GM21447 (cell line): Measurements from ENCODE around the gene NOL4L.

Experiments used
- ATAC-seq: cut with Tn5 transposase; IDR thresholded peaks from one replicate; pipeline ENCODE4 v1.9.1; 2021; ENCODE audit not compliant: unreplicated experiment

The NOL4L gene

DNA sequence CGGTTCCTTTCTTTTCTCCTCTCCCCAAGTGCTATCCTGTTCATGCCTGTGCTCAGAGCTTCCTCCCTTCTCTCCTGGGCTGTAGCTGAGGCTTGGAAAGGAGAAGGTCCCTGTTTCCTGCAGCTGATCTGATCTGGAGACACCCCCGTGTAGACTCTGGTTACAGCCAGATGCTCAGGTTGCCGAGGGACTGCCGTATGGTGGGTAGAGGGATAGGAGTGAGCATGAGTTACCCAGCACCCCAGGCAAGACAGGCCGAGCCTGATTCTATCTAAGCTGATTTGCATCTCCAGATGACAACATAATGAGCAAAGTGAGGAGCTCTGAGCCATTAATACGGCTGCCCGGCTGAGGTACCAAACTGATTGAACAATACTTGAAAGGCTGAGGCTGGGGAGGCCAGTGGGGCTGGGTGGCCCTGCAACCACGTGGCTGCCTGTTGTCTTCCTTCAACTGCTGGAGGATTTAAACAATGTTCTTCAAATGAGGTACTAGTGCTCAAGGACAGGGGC, 135.2 kb downstream of the NOL4L start:
- ATAC-seq: no peak

DNA sequence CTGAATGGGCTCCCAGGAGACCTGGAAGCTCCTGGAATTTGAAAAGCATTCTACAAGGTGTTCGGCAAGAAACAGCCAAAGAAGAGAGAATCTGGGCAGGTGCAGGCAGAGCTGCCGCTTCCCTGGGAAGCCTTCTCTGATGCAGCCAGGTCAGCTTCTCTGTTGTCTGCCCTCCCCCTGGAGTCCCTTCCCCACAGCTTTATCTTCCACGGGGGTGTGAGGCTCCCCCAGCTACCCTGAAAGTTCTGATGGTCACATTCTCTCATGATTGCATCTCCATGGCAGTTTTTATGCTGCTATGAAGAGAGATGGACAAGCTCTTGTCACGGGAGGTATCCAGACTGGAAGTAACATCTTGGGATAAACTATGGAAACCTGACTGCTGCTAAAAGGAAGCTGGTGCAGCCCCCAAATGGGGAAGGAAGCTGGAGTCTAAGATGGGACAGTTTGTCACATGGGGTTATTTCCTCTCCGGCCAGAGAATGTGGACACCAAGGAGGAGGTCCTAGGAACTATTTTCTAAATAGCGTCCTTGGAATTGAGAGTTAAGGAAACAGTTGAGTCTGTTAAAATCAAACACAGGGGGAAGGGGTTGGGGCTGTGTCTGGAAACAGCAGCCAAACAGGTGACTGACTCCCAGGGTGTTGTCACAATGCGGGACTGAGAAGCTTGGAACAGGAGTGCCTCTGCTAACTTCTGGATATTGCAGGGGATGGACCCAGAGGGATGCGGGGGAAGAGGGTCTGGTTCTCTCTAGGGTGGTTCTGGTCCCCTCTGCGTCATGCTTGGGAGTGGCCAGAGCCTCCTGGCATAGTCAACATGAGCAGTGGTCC, 135.9 kb downstream of the NOL4L start:
- no peak for ATAC-seq

DNA sequence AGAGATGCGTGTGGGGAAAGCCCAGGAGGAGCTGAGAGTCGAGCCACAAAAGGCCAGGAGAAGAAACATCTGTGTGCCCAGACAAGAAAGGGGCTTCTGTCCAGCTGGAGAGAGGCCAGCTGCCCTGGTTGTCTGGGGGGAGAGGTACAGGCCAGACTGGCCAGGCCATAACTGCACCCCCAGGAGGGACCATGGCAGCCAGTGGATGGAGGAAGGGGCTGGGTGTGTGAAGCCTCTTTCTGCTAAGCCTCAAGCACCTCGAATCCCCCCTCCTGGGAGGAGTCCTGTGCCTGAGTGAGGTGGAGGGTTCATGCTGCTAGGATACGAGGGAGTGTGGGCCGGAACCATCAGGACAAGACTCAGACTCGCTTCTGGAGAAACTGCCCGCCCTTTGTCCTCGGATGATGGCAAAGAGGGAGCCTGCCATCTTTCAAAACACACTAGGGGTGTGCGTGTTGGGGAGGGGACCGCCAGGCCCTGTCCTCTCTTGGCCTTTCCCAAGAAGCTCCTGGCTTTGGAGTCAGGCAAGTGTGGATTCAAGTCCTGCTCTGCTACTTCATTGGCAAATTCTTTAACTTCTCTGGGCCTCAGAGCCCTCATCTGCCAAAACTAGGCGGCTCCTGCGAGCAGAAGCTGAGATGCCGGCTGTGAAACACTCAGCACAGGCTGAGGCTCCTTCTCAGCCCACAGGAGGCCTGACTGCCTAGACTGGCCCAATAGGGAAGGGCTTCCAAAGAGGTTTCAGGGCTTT, 136.7 kb downstream of the NOL4L start:
- ATAC-seq: no peak

DNA sequence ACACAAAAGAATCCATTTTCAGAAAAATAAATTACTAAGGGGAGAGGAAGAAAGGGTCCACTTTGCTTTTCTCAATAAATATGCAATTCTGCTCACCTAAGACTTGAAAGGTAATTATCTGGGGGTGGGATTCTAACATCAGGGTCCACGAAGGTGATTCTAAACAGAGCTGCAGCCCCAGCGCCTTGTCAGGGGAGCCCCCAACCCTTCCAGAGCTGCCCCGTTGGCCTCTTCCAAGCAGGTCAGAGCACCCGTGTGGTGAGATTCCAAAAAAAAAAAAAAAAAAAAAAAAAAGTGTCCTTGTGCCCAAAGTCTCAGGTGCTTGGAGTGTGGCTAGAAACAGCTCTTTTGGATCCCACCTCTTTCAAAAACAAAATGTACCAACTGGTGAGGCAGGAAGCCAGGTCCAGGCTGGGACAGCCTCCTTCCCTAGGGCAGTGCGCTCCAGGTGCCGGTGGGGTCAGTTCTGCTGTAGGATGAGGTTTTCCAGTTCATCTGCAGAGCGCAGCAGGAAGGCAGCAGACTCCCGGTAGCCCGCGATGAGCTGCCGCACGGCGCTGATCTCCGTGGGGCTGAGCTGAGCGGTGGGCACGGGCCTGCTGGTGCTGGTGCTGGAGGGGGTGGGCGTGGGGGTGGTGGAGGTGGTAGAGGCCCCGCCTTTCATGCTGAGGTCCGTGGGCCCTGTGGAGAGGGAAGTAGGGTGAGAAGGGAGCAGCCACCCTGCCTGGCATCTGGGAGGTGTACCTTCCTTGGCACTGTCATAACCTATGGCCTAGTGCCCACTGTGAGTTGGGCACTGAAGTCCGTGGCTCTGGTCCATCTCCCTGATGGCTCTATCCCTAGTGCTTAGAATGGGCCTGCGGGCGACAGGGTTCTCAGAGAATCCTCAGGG, 137.8 kb downstream of the NOL4L start:
- no peak for ATAC-seq

DNA sequence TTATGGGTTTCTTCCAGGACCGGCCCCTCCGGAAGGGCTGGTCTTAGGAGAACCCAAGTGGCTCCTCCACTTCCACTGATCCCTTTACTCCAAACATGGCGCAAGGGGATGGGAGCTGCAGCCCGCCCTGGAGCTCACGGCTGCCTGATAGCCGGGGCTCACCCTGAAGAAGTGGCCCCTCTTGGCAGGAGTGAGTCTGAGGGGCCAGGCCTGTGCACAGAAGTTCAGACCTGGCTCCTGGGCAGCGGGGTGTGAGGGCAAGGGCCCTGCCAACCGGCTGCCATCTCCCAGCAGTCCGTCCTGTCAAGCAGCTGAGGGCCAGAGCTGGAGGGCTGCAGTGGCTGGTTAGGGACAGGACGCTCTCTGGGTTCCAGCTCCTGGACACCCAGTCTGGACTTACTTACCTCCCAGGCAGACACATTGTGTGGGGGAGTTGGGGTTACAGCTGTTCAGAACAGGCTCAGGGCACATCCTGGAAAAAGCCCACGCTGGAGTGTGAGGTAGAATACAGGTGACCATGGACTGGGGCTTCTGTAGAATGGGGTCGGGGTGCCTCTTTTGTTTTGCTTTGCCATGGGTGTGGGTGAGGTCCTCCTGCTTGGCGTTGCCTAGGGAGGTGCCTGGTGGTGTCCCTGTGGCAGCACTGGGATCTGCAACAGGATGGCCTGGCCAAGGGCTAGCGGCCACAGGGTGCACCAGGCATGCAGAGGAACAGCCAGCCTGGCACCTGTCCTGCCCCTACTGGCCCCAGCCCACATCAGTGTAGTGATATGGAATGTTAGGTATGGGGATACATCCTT, 138.6 kb downstream of the NOL4L start:
- no peak for ATAC-seq

DNA sequence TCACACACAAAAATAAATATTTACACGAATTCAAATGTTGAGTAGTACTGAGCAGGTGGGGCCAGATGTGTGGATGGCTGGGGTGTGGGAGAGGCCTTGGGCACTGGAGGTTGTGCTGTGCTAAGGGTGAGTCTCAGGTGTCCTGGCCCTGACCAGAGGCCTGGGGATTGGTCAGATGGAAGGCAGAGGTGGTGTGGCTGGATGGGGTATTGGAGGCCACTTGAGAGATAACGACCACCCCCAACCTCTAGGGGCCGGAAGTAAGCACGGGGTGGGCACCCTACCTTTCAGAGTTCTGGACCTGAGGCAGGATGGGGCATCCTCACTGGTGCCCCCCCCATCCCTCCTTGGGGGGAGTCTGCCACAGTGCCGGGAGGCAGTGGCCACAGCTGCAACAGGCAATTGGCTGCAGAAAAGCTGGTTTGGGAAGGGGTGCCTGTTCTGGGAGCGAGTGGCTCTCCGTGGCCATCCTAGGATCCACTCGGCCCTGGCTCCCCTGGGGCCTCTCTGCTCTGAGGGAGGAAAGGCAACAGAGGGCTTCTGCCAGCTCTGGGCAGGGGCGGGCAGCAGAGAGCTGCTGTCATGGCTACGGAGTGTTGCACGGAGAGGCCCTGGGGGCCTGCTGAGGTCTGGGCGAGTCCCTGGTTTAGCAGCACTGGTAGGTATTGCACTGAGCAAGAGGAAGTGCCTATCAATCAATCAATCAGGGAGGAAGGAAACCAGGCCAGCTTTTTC, 139.4 kb downstream of the NOL4L start:
- ATAC-seq: no peak

DNA sequence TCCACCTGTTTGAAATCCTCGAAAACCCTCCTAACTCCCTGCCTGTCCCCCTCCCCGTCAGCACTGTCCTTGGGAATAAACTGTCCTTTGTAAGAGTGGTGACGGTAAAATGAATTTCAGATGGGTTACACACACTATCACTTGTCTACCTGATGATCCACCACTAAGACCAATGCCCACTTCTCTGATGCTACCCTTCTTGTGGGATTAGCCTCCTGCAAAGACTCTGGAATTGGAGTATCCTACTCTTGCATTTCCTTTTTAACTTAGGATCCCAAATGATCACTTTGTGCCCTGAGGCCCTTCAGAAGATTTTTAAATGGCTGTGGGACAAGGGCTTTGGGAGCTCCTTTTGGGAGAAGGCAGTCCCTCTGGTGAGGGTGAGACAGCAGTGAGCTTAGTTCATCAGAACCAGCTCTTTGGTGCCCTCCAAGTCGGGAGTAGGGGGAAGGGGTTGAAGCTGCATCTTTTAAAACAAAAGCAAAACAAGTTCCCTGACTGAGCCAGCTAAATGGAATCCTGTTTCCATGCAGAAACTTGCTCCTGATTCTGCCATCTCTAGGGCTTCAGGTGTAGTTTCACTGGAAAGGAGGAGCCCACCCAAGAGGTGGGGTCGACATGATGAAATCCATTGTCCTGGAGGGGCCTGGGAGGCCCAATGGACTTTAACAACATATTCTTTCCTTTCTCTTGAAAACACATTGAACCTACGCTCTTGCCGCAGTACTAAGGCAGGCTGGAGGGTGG, 140.5 kb downstream of the NOL4L start:
- ATAC-seq: no peak

DNA sequence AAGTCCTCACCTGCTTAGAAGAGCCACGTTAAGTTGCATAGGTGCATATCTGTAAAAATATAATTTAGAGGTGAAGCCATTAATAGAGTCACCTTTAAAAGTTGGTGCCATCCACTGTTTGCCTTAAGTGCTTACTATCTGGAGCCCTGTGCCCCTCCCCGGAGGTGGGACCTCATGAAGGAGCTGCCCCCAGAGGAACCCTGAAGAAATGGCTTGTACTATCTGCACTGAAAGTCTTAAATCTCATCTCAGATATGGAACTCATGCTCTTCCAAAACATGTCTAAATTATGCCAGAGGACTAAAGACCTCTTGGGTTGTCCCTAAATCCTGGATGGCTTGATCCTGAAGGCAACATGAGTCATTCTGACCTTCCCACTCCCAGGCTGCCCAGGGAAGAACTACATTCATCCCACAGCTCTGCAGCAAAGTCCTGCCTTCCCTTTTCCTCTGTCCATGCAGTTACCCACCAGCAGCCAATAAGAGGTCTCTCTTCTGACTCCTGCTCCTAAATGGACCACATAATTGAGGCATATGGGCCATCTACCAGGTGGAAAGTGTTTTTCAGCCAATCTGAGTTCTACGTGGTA, 141.7 kb downstream of the NOL4L start:
- ATAC-seq: no peak

DNA sequence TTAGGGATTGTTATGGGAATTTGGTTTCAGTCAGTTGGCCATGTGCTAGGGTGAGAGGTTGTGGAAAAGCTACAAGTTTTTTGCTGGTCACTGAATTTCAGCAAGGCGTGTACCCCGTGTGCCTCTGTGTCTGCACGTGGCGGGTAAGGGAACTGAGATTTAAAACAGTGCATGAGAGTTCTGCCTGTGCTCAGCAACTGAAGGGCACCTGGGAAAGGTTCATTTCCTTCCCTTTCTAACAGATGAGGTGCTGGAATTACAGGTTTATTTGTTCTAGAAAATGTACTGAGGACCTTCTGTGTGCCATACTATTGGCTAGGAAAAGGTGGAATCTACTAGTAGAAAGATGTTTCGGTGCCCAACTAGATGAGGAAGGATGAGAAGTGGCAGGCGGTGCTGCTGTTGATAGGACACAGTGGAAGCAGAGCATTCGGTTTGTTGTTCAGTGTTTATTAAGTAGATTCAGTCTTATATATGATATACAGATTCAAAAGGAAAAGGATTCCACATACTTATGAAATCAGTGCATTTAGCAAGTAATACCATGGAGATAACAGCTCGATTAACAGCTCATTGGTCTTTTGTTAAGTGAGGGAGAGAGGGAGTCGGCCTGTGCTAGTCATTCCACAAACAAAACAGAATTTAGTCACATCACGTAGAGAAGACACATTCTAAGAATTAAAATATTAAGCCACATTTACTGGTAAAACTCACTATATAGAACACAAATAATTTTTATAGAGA, 142.3 kb downstream of the NOL4L start:
- no peak for ATAC-seq

DNA sequence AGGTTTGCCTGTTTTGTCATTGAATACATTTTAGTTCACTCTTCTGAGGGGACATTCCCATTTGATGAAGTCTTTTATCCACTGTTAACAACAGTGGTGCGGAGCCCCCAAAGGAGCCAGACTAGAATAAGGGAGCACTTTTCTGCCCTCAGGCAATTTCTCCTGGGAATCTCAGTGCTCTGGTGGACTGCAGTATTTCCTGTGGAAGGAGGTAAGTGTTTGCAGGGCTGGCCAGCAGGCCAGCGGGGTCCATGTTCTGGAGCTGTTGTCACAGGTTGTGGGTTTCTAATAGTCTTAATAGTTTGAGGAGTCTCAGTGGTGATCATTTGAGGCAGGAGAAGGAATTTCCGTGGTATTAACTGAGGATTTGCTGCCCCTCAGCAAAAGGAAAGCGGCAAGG, 143.5 kb downstream of the NOL4L start:
- no peak for ATAC-seq

DNA sequence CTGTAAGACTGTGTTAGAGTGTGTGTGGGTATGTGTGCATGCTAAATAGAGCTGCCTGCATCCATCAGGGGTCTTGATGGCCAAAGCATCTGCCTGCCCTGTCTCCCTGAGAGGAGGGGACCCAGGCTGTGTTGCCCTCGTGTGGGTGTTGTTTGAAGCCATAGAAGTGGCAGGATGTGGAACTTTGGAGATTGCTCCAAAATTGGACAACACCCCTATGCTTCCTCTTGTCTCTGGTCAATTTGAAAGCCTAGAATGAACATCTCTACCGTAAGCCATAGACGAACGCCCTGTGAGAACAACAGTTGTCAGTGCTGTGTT, 144.4 kb downstream of the NOL4L start:
- ATAC-seq: no peak

DNA sequence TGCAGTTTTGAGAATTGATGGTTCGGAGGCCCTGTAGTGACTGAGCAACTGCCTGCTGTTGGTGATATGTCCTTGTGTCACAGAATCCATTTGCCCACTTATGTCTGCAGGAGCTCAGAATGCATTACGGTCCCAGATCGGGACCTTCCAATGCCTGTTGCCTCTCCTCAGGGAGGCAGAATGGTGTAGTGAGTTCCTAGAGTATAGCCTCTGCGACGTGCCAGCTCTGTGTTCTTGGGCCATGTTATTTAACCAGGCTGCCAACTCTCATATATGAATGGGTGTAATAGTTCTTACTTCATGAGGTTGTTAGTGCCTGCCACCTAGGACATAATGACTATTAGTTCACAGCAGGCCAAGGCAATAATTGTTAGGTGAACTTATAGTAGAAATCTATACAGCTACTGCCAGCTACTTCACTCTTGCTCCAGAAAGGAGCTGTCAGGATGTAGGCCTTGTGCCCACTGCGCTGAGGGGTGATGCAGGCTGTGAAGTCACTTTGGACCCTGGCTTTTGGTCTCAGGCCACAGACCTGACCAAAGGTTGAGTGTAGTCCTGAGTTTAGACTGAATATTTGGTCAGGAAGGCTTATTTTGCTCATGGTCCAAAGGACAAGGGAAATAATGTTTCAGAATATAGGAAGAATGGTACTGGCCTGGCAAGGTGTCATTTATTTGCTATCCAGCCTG, 144.9 kb downstream of the NOL4L start:
- ATAC-seq: no peak

DNA sequence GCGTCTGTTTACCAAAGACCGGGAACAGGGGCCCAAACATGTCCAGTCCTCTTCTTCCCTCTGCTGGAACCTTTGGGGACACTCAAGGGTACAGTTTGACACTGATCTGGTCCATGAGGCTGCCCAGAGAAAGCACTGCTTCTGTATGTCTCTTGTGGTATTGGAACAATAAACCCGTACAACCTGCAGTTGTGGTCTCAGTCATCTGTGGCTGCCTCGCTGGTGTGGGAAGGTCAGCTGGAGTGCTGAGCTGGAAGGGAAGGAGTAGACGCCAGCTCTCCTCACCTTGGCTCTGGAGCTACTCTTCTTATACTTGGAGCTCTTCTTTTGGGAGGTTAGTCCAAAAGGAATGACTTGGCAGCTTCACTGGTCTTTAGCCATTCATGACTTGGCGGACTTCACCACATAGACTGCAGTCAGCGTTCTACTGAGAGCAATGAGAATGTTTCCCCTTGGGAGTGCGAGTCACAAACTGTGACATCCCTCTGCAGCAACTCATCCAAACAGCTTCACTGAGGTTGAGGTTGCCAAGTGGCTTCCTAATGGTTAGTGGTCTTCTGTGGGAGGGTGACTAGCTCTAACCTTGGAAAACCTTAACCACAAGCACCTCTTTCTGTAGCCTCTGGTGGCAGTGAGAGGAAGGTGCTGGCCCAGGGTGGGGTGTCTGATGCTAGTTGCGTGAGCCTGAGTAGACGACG, 145.9 kb downstream of the NOL4L start:
- no peak for ATAC-seq

DNA sequence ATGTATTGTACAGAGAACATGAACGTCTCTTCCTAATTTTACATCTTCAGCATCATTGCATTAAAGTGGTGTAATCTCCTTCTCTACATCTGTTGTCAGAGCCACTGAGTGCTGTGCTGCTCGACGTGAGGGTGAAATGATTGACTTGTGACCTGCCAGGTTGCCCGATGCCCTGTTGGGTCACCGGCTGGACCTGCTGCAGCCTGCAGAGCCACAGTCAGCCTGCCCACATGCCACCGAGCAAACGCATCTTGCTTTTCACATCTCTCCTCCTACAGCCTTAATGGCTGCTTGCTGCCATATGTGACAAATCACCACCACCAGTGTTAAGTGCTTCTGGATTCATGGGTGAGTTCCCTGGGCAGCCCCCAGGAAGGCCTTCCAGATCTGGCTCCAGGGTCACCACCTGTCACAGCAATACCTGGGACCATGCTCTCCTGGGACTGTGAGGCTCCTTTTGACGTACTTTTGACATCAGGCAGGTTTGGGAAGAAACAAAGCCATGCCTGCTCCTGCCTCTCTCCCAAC, 146.7 kb downstream of the NOL4L start:
- no peak for ATAC-seq

DNA sequence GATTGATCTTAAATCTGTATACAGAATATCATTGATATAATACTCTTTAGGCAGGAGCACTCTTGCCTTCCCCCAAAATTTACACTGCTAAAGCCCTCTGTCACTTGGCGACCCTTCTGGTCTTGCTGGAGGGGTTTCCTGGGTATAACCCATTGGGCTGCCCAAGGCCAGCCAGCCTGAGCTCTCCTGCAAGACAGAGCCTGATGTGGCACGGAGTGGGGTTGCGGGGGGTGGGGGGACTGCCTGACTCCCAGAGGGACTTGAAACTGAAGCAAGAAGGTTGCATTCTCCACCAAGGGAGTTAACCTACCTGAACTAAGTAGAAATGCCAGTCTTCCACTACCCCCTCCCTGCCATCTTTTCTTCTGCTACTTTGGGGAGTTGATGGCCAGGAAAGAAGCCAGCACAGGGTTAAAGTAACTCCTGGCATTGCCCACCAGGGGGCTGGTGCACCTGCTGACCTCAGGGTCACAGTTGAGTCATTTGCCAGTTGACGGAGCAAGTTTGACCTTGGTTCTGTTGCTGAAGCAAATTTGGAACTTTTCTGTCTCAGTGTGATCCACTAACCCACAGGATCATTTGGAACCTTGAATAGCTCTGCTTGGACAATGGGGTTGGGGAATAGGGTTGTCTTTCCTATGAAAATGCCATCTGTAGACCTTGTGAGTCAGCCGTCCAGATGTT, 147.6 kb downstream of the NOL4L start:
- no peak for ATAC-seq

DNA sequence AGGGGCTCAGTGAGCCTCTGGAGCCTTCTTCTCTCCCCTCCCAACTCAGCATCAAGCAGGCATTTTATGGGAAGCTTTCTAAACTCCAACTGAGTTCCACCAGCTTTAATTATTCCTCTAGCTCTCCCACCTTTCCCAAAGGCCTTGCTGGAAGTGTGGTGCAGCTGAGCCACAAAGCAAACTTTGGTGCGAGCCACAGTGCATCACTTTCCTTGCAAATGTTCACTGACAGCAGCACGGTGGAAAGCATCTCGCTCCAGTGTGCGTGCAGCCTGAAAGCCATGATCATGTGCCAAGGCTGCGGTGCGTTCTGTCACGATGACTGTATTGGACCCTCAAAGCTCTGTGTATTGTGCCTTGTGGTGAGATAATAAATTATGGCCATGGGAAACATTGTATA, 148.2 kb downstream of the NOL4L start:
- no peak for ATAC-seq
